ENCODE measurements around the gene SLC8A1. TPM values are rescaled to one million over a fixed set of nuclear protein-coding genes. Genes with fewer than 3 reads are reported as not detected.

Gene SLC8A1
- total and polyA plus RNA-seq, 11 donors = 61.9 to 1,521 (median 827) TPM

DNA sequence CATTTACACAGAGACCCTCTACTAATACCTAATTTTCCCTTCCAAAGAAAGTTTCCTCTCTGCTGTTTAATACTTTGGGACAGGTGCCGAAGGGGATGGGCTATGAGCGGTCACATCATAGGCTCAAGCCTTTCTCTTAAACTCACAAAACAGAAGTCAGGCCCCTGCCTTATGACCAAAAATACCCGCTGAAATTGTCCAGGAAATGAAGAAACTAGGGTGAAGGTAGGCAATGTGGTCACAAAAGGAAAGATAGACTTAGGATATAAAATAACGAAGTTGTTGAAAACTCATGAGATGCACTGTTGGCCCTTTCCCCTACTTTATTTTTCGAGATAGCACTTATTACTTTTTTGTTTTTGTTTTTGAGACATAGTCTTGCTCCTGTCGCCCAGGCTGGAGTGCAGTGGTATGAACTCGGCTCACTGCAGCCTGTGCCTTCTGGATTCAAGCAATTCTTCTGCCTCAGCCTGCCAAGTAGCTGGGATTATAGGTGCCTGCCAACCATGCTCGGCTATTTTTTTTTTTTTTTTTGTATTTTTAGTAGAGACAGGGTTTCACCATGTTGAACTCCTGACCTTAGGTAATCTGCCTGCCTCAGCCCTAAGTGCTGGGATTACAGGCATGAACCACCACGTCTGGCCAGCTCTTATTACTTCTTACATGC is 16.3 kb downstream of the SLC8A1 start:
- Histone ChIP-seq H3K27ac (peak overlapping the region in 10 of 12 donors; percentile 22 to 70 (median 42)), H3K36me3 (peaks cover 0 to 4% (median 0%) of the 10 kb centered on the region in 9 donors), H3K4me1 (peaks cover 0 to 97% (median 84%) of the 10 kb centered on the region in 12 donors), H3K4me3 (no peak overlapping the region), H3K27me3 (no peaks in the 10 kb centered on the region), H3K9me3 (no peaks in the 10 kb centered on the region)
- ATAC-seq (peak in 1 of 4 donors; percentile 27), DNase-seq (no peak)
- 50 to 61% (median 54%) methylated on average over 9 of the region's 9 CpGs for WGBS, 4 donors
- intact Hi-C loops (cut with DNase I) = loop anchor here in 1 of 10 donors (10.0 kb wide), 1 partner anchor 191 kb away; no protein-coding TSS in a partner anchor
- TF ChIP-seq, protein P1, sequence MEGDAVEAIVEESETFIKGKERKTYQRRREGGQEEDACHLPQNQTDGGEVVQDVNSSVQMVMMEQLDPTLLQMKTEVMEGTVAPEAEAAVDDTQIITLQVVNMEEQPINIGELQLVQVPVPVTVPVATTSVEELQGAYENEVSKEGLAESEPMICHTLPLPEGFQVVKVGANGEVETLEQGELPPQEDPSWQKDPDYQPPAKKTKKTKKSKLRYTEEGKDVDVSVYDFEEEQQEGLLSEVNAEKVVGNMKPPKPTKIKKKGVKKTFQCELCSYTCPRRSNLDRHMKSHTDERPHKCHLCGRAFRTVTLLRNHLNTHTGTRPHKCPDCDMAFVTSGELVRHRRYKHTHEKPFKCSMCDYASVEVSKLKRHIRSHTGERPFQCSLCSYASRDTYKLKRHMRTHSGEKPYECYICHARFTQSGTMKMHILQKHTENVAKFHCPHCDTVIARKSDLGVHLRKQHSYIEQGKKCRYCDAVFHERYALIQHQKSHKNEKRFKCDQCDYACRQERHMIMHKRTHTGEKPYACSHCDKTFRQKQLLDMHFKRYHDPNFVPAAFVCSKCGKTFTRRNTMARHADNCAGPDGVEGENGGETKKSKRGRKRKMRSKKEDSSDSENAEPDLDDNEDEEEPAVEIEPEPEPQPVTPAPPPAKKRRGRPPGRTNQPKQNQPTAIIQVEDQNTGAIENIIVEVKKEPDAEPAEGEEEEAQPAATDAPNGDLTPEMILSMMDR (IDR thresholded peaks at IDR 0.05) = no peak
- no peak for TF ChIP-seq POLR2A (IDR thresholded peaks at IDR 0.05)

DNA sequence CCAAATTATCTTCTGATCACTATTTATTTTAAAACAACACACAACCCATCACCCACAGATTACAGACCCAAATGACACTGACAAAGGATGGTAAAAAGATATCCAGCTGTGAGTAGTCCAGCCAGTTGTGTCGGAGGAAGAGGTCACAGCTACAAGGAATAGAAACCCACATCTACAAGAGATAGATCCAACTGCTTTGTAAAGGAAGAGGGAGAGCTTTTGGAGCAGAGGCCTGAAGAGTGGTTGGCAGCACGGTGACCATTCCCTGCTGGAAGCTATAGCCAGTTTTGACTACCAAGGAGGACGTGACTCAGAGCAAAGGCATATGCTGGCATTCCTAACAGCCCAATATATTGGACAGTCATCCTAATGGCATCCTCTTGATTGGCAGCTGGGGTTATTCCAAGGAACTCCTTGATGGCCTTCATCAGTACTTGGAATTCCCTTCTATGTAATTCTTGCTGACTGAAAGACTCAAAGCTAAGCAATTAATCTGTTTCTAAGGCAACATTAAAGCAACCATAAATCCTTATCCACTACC is 17.1 kb downstream of the SLC8A1 start:
- Histone ChIP-seq H3K4me1 (peaks cover 0 to 98% (median 84%) of the 10 kb centered on the region in 12 donors), H3K27ac (peak overlapping the region in 10 of 12 donors; percentile 3 to 70 (median 42)), H3K27me3 (no peaks in the 10 kb centered on the region), H3K36me3 (peaks cover 0 to 5% (median 0%) of the 10 kb centered on the region in 9 donors), H3K4me3 (no peak overlapping the region), H3K9me3 (no peaks in the 10 kb centered on the region)
- intact Hi-C loops (cut with DNase I) = loop anchor here in 1 of 10 donors (10.0 kb wide), 1 partner anchor 190 kb away; no protein-coding TSS in a partner anchor
- TF ChIP-seq, protein P1 (IDR thresholded peaks at IDR 0.05) = no peak
- TF ChIP-seq POLR2A (IDR thresholded peaks at IDR 0.05) = no peak
- 43 to 63% (median 50%) methylated on average over 3 of the region's 3 CpGs for WGBS, 4 donors
- DNase-seq (peak in 1 of 5 donors; percentile 33), ATAC-seq (peak in 3 of 4 donors; percentile 25 to 48 (median 44))

DNA sequence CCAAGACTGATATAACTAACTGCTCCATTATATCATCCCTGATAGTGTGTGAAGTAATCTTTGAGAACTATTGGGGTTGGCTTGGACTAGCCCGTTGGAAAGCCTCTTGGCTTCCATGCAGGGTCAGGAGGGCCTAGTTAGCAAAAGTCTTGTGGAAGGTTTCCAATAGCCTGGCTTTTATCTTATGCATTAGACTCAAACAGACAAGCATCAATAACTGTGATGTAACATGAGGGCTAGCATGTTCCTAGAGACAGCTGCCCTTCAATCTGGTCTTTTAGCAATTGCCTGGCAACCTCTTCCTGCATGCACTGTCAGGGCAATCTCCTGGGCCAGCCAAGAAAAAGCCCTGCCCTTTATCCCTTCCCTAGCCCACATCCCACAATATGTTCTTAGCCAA is 18.2 kb downstream of the SLC8A1 start:
- Histone ChIP-seq H3K36me3 (peaks cover 0 to 16% (median 0%) of the 10 kb centered on the region in 9 donors), H3K9me3 (no peaks in the 10 kb centered on the region), H3K4me1 (peaks cover 3 to 99% (median 81%) of the 10 kb centered on the region in 12 donors), H3K4me3 (no peak overlapping the region), H3K27me3 (no peaks in the 10 kb centered on the region), H3K27ac (peak overlapping the region in 8 of 12 donors; percentile 8 to 70 (median 49))
- TF ChIP-seq, protein P1 (IDR thresholded peaks at IDR 0.05) = no peak
- TF ChIP-seq POLR2A (IDR thresholded peaks at IDR 0.05) = no peak
- ATAC-seq (peak in 2 of 4 donors; percentile 35 to 67), DNase-seq (no peak)
- 10 to 14% (median 12%) methylated on average over 1 of the region's 1 CpG for WGBS, 4 donors
- intact Hi-C loops (cut with DNase I) = loop anchor here in 1 of 10 donors (10.0 kb wide), 1 partner anchor 189 kb away; no protein-coding TSS in a partner anchor

DNA sequence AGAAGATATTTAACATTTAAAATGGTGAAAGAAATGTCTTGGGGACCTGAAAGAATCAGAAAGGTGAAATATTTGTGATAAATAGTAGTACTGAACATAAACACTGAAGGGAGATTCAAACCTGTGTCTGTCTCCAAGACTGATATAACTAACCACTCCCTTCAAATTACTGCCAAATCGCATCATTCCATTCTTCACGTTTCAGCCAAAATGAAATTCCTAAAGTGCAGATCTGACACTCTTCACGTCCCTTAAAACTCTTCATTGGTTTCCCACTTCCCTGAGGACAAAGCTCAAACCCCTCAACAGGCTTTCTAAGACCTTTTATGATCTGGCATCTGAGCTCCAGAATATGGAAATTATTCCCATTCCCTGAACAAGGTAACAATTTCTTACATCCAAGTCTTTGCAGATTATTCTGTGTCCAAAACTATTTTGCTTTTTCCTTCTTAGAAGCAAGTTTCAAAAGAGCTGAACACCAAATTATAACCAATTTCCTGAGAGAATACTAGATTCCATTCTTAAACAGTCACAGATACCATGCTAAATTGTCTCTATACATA is 18.9 kb downstream of the SLC8A1 start:
- no peak for DNase-seq
- intact Hi-C loops (cut with DNase I) = loop anchor here in 1 of 10 donors (10.0 kb wide), 1 partner anchor 188 kb away; no protein-coding TSS in a partner anchor

More for the DNA sequence above, 18.9 kb downstream of the SLC8A1 start:
- ATAC-seq = no peak
- no peak for TF ChIP-seq POLR2A (IDR thresholded peaks at IDR 0.05)
- TF ChIP-seq, protein P1 (IDR thresholded peaks at IDR 0.05) = no peak
- Histone ChIP-seq H3K9me3 (no peaks in the 10 kb centered on the region), H3K4me1 (peaks cover 3 to 99% (median 78%) of the 10 kb centered on the region in 12 donors), H3K4me3 (no peak overlapping the region), H3K27ac (peak overlapping the region in 4 of 12 donors; percentile 1 to 64 (median 25)), H3K36me3 (peaks cover 0 to 19% (median 0%) of the 10 kb centered on the region in 9 donors), H3K27me3 (no peaks in the 10 kb centered on the region)
- 24 to 38% (median 33%) methylated on average over 3 of the region's 3 CpGs for WGBS, 4 donors
